H1 (cell line): ENCODE data around the gene MAPKAP1. TPM values are rescaled to one million over a fixed set of nuclear protein-coding genes. Genes with fewer than 3 reads are reported as not detected.

Experiments
- RNF2 ChIP-seq: fragments of 200-900, 300-1000 bp; sonication (generic); IDR thresholded peaks from 2 replicates; pipeline ENCODE4 v1.7.1; 2016; ENCODE audit warnings: borderline replicate concordance, low read depth, mild to moderate bottlenecking, antibody characterized with exemption, low read length; ENCODE audit not compliant: poor library complexity, severe bottlenecking; ENCODE audit errors: missing control alignments
- polyA plus RNA-seq, 7 experiments: library from polyadenylated mRNA; depleted of rRNA in 3 of 7; stranded (reverse) in 5 of 7; unstranded in 2 of 7; fragments of >200 nt in 5 of 7; fragments of 200-250 nt in 2 of 7; gene quantifications; 1 replicate in 5 of 7; 2 replicates in 1 of 7; 4 replicates in 1 of 7; pipeline versions ENCODE4 v1.2.1 to v1.2.3, GENCODE V29; 2011 to 2013; ENCODE audit warnings: missing spikeins in 2 of 7, mixed read lengths in 2 of 7
- total RNA-seq: library from RNA; stranded (reverse); fragmentation: NEBNext Ultra II Directional; extraction: Animal tissue kit (Norgen Biotek cat#: 25700); gene quantifications from 2 replicates; pipeline ENCODE4 v1.2.1, GENCODE V29; 2021

Gene MAPKAP1
- total and polyA plus RNA-seq, 2 of the 8 experiments (the other 6 are each of a cell fraction or from before 2014, with no cell fraction given) = 79.2 to 140 TPM

DNA sequence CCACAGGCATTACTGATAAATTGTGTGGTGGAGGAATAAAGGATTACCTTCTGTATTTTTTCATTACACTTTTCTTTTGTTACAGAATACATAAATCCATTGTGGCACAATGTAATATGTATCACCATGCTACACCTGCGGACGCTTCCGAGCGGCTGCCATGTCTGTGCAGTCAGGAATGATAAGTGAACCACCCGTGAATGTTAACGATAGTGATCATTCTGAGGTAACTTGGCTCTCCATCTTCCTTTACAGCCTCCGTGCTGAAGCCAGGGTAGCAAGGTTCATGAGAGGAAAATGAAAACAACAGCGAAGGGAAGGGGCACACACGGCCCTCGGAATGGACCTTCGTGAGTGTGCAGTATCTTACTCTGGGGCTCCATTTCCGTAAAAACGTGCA is 161.2 kb downstream of the MAPKAP1 start (continued):
- no peak for TF ChIP-seq RNF2
